HFF-Myc (cell line): ENCODE measurements around the gene GATB.

Experiments used
- DNase-seq: peaks from one replicate; pipeline ENCODE4 v3.0.0-alpha.2; 2011; ENCODE audit warnings: low read depth; ENCODE audit errors: extremely low read depth
- H3K4me3 ChIP-seq: replicated peaks from 2 replicates; pipeline ENCODE4 v1.5.1; 2011; ENCODE audit warnings: low read depth, mild to moderate bottlenecking, control low read depth, low read length
- CTCF ChIP-seq: IDR thresholded peaks from 2 replicates; pipeline ENCODE4 v1.5.1; 2012; ENCODE audit warnings: mild to moderate bottlenecking, low read depth, low read length, control low read depth; ENCODE audit errors: missing control alignments

Gene GATB

GRCh38 chr4:151661873-151662272, 98.9 kb downstream of the GATB start:
- DNase-seq: no peak
- no peak overlapping the region for H3K4me3 ChIP-seq
- TF ChIP-seq CTCF: no peak

- H3K4me3 ChIP-seq: no peak overlapping the region
- no peak for TF ChIP-seq CTCF
- DNase-seq: no peak
These were observed 100.1 kb downstream of the GATB start for GRCh38 chr4:151660676-151661075.

GRCh38 chr4:151659601-151660364, 101.0 kb downstream of the GATB start:
- no peak overlapping the region for H3K4me3 ChIP-seq
- no peak for TF ChIP-seq CTCF
- DNase-seq: no peak

GRCh38 chr4:151658959-151659600, 101.7 kb downstream of the GATB start:
- H3K4me3 ChIP-seq: no peak overlapping the region
- TF ChIP-seq CTCF: no peak
- no peak for DNase-seq

GRCh38 chr4:151657896-151658295, 102.9 kb downstream of the GATB start:
- H3K4me3 ChIP-seq: no peak overlapping the region
- DNase-seq: no peak
- no peak for TF ChIP-seq CTCF

GRCh38 chr4:151656058-151656457, 104.7 kb downstream of the GATB start:
- no peak for DNase-seq
- H3K4me3 ChIP-seq: no peak overlapping the region
- TF ChIP-seq CTCF: no peak
